ENCODE results near the gene VRTN.

- TF ChIP-seq REST (IDR thresholded peaks at IDR 0.05; ENCODE audit: borderline replicate concordance) (no peak), EZH2 (IDR thresholded peaks at IDR 0.05; ENCODE audit: borderline replicate concordance, insufficient read depth, low read length, poor library complexity, severe bottlenecking) (no peak), TAF1 (IDR thresholded peaks at IDR 0.05; ENCODE audit: low read depth) (no peak), CTCF (IDR thresholded peaks at IDR 0.05; ENCODE audit: poor library complexity, severe bottlenecking) (no peak), POLR2AphosphoS5 (IDR thresholded peaks at IDR 0.05) (no peak)
Observed at GRCh38 chr14:74407801-74408154, 59.5 kb downstream of the VRTN start.
